Airway epithelial cell (primary cell): ENCODE results near the gene BBS1. TPM values are rescaled to one million over a fixed set of nuclear protein-coding genes. Genes with fewer than 3 reads are reported as not detected.

ENCODE experiments used
- total RNA-seq: library from RNA; depleted of rRNA; stranded (reverse); fragments of >200 nt; gene quantifications from 2 replicates; pipeline ENCODE4 v1.2.3, GENCODE V29; 2015

BBS1 gene
- 20.9 and 23.9 TPM in 2 replicates for total RNA-seq

DNA sequence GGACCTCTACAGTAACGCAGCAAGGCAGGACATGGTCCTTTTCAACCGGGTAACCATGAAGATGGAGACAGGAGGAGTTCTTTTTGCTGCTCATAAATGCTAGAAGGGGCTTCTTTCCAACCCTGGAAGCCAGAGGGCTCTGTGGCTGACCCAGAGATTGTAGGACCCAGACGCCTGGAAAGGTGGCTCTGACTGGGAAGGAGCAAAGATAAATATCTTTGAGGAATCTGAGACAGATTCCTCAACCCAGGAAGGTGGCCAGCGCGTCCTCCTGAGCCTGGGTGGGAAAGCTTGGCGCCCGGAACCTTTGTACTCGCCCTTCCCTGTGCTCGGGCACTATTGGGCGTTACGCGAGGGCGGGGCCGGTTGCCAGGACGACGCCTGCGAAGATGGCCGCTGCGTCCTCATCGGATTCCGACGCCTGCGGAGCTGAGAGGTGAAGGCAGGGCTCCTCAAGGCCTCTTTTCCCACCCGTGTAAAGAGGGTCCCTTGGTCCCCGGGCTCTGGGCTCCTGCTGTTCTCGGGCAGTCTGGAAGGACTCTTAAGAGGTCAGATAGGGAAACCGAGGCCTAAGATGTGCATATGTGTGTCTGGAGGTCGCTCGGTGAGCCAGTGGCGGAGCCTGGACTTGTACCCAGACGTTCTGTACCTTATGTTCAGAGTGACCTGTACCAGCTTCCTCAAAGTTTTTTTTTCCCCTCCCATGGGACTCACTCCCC lies at the start of gene BBS1:
BBS1 (plus strand) TSS at position 365 of the 719 bp plus-strand sequence; CDS start at position 390, 25 bp downstream.

DNA sequence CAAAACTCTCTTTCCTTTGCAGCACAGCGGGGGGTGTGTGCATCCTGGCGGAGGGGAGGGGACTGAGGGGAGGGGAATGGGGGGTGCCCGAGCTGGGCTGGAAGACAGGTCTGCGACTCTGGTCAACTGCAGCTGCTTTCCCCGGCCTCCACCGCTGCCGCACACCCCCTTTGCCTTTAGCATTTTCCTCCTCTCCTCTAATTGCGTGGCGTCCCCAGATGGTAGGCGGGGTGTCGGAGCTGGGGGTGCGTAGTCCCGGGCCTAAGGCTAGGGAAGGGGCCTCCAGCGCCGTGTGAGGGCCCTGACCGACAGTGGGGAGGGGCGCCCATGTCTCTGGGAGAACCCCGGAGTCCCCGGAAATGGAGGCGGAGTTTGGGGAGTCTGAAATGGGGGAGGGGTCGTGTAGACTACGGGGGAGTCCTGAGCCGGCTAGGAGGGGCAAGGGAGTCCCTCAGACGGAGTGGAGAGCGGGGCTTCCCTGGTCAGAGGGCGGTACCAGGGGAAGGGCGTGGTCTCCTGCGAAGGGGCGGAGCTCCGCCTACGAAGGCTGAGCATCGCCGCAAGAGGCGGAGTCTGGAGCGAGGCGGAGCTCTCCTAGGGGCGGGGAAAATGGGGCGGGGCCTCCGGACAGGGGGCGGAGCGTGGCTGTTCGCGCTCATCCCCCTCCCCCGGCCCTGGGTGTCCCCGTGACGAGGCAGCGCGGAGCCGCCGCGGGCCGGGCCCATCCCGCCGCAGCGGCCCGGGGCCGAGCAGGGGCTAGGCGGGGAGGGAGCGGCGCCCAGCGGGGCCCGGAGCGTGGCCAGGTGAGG lies 44.0 kb upstream of the BBS1 start, which contains the start of gene PELI3:
PELI3 (plus strand) TSS at position 681 of the 809 bp plus-strand sequence. CDS start 1,224 bp downstream, outside the sequence.

DNA sequence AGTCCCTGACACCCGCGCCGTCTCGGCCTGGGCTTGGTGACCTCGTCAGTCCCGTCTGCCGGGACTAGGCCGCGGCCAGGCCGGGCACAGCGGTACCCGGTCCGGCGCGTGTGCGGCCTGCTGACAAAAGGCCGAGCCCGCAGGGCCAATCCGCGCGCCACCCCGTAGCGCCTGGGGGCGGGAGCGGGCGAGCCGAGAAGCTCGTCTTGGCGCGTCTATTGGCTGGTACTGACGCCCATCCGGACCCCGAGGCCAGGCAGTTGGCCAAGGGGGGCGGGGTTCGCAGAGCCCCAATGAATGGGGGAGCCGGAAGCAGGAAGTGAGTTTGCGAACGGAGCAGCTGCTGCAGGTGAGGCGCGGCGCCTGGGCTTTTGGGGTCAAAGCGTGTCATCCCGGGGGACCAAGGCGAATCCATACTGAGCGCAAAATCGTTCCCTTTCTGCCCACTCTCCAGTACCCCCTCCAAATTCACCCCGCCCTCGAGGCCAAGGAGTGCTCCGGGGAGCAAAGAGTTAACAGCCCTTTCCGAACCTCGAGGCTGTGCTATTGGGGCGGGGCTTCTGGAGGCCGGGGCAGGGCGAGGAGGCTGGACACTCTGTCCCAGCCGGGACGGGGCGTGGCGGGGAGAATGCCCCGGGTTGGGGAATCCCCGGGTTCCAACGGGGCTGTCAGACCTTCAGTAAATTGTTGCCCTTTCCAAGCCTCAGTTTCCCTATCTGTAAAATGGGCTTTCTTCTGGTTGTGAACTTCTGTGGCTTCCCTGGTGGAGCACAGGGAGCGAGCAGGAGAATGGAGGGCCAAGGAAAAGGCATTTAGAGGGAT lies 30.1 kb upstream of the BBS1 start, which contains the start of gene DPP3:
DPP3 (plus strand) TSS at position 318 of the 822 bp plus-strand sequence. CDS start 1,767 bp downstream, outside the sequence.

DNA sequence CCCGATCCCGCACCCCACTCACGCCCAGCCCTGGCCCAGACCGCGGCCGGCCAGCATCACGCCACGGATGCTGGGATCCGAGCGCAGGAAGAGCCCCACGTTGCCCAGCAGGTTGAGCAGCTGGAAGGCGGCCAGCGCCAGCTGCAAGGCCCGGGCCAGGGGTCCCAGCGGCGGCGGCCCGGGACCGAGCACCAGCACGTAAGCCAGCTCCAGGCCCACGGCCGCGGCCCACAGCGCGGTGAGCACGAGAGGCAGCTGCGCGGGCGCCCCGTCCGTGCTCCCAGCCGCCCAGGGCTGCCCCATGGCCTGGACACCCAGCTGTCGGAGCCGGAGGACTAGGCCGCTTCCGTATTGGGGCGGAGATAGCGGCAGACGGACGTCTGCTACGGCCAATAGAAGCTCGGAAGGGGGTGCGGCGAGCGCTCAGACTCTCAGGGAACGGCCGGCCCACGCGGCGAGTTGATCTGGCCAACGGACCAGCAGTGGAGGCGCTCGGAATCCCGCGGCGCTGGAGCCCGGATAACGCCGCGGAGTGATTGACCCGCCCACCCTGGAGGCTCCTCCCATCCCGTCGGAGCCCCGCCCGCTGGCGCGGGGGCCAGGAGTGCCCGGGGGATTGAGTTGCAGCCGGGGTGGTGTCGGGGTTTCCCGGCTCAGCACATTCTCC lies 35.4 kb downstream of the BBS1 start, which contains the start of gene ZDHHC24:
ZDHHC24 (minus strand) TSS at position 348 of the 667 bp plus-strand sequence; CDS start at position 303, 45 bp downstream.

DNA sequence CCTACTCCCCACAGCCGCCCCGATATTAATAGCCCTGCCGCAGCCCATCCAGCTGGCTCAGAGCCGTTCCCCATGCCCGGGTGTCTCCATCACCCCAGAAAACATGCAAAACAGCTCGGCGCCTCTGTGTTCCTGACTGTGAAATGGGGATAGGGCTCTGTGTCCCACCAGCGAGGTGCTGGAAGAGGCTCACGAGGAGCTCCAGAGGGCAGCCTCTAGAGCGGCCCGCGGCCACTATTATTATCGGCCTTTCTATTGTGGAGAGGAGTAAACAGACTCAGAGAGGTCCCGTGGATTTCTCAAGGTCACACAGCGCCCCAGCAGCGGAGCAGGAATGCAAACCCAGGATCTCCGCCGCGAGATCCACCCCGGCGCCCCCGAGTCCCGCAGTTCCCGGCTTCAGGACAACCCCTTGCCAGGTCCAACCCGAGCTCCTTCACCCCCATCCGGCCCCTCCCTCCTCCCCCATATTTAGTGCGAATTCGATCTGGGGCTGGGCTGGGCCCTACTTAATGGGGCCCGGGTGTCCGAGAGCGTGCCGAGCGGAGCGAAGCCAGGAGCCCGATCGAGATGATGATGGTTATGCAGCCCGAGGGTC lies 36.0 kb downstream of the BBS1 start, which contains the start of gene ACTN3:
ACTN3 (plus strand) TSS at position 536 of the 598 bp plus-strand sequence; CDS start at position 571, 35 bp downstream.

DNA sequence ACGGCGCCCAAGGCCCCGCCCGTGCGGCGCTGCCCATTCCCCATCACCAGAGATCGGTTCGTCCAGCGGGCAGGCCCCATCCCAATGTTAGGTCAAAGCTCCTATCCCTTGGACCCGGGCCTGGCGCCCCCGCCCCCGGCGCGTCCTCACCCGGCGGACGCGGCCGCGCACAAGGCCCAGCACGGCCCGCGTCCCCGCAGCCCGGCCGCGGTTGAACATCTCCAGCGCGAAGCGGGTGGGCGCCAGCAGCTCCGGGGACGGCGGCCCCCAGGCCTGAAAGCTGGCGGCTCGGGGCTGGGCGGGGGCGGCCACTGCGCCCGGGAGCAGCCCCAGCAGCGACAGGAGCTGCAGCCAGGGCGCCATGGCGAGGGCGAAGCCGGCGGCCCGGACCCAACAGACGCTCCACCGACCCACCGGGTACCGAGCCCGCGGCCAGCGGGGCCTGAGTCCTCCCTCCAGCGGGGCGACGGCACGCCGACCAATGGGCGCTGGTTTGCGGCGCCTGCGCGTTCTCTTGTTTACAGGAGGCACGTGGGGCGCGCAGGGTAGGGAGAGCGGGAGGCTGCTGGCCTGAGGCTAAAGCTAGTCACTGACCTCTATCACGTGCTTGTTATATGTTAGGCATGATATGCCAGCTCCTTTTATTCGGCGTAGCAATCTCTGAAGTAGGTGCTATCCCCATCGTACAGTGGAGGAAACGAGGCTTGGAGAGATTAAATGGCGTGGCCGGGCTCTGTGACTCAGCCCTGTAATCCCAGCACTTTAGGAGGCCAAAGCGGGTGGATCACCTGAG lies 57.9 kb downstream of the BBS1 start, which contains the start of gene CTSF:
CTSF (minus strand) TSS at position 483 of the 793 bp plus-strand sequence; CDS start at position 363, 120 bp downstream.

Other genes with a start within 250 kb of the BBS1 start
- 167 and 188 TPM in 2 replicates for gene RAB1B, start 242.0 kb upstream of the BBS1 start, total RNA-seq
- gene CNIH2, start 232.5 kb upstream of the BBS1 start, total RNA-seq, result not detected in 2 replicates
- gene YIF1A, start 221.5 kb upstream of the BBS1 start, total RNA-seq, result 132 and 140 TPM in 2 replicates
- gene TMEM151A, start 218.7 kb upstream of the BBS1 start, total RNA-seq, result 0.14 TPM in 1 of 2 replicates, not detected in the other
- gene CD248, start 193.6 kb upstream of the BBS1 start, total RNA-seq, result 1.6 and 2.0 TPM in 2 replicates
- 58.2 and 67.9 TPM in 2 replicates for gene RIN1, start 174.2 kb upstream of the BBS1 start, total RNA-seq
- 75.5 and 85.1 TPM in 2 replicates for gene BRMS1, start 165.5 kb upstream of the BBS1 start, total RNA-seq
- gene B4GAT1, start 163.0 kb upstream of the BBS1 start, total RNA-seq, result 31.2 and 33.5 TPM in 2 replicates
- gene SLC29A2, start 138.9 kb upstream of the BBS1 start, total RNA-seq, result 5.9 and 8.7 TPM in 2 replicates
- not detected in 2 replicates for gene NPAS4, start 89.6 kb upstream of the BBS1 start, total RNA-seq
- 64.4 and 64.7 TPM in 2 replicates for gene MRPL11, start 71.8 kb upstream of the BBS1 start, total RNA-seq
- gene PELI3, start 43.7 kb upstream of the BBS1 start, total RNA-seq, result 8.1 and 8.3 TPM in 2 replicates
- 81.5 and 97.4 TPM in 2 replicates for gene DPP3, start 30.2 kb upstream of the BBS1 start, total RNA-seq
- gene ZDHHC24, start 35.4 kb downstream of the BBS1 start, total RNA-seq, result 23.7 and 24.4 TPM in 2 replicates
- 0.14 TPM in 1 of 2 replicates, not detected in the other for gene ACTN3, start 36.3 kb downstream of the BBS1 start, total RNA-seq
- gene CTSF, start 58.0 kb downstream of the BBS1 start, total RNA-seq, result 3.2 and 4.6 TPM in 2 replicates
- 0.14 and 0.23 TPM in 2 replicates for gene CCDC87, start 82.4 kb downstream of the BBS1 start, total RNA-seq
- 14.5 and 22.4 TPM in 2 replicates for gene CCS, start 82.5 kb downstream of the BBS1 start, total RNA-seq
- gene RBM14, start 106.0 kb downstream of the BBS1 start, total RNA-seq, result 33.9 and 46.5 TPM in 2 replicates
- gene RBM4, start 128.1 kb downstream of the BBS1 start, total RNA-seq, result 87.2 and 102 TPM in 2 replicates
- gene RBM4B, start 167.3 kb downstream of the BBS1 start, total RNA-seq, result 13.2 and 13.3 TPM in 2 replicates
- 67.0 and 131 TPM in 2 replicates for gene SPTBN2, start 218.6 kb downstream of the BBS1 start, total RNA-seq